ENCODE results near the gene OAT. TPM values are rescaled to one million over a fixed set of nuclear protein-coding genes. Genes with fewer than 3 reads are reported as not detected.

OAT gene
- total RNA-seq, 1 donor from 2014 or later, result 119 TPM

- Histone ChIP-seq H3K27me3 (ENCODE audit: insufficient read depth, low read length) (peaks cover 10% of the 10 kb centered on the region), H3K9ac (ENCODE audit: low read length) (no peak overlapping the region), H3K4me2 (ENCODE audit: low read length) (no peak overlapping the region), H3K27ac (ENCODE audit: low read depth, low read length) (no peak overlapping the region), H4K20me1 (ENCODE audit: insufficient read depth, low read length) (no peaks in the 10 kb centered on the region), H3K4me3 (ENCODE audit: insufficient read depth, low read depth, low read length) (no peak overlapping the region), H2AFZ (ENCODE audit: low read depth, low read length) (no peak overlapping the region), H3K4me1 (ENCODE audit: insufficient read depth, low read length) (no peaks in the 10 kb centered on the region), H3K9me3 (ENCODE audit: insufficient read depth, low read depth, low read length) (peaks cover 2% of the 10 kb centered on the region), H3K36me3 (ENCODE audit: insufficient read depth, low read length) (no peaks in the 10 kb centered on the region), H3K79me2 (ENCODE audit: insufficient read depth, low read length) (no peaks in the 10 kb centered on the region)
- Mint-ChIP-seq H3K9me3 (ENCODE audit: unreplicated experiment) (peaks cover 6% of the 10 kb centered on the region), H3K27ac (ENCODE audit: unreplicated experiment) (no peak overlapping the region), H3K36me3 (ENCODE audit: low read depth, unreplicated experiment) (no peaks in the 10 kb centered on the region), H3K27me3 (ENCODE audit: low read depth, unreplicated experiment) (peaks cover 69% of the 10 kb centered on the region), H3K4me3 (ENCODE audit: unreplicated experiment) (no peak overlapping the region), H3K4me1 (ENCODE audit: low read depth, unreplicated experiment) (no peaks in the 10 kb centered on the region)
- FAIRE-seq (no peak), DNase-seq (ENCODE audit: low read depth) (no peak)
- TF ChIP-seq CTCF (IDR thresholded peaks at IDR 0.05; ENCODE audit: insufficient read depth, low read depth, low read length) (no peak), EZH2 (IDR thresholded peaks at IDR 0.05; ENCODE audit: insufficient read depth, low read length) (no peak)
Measured at GRCh38 chr10:124369066-124369465, 49.7 kb downstream of the OAT start.

GRCh38 chr10:124367936-124368335 is 50.8 kb downstream of the OAT start:
- DNase-seq (ENCODE audit: low read depth), result no peak
- H3K36me3 ChIP-seq (ENCODE audit: insufficient read depth, low read length), result no peaks in the 10 kb centered on the region
- peaks cover 10% of the 10 kb centered on the region for H3K27me3 ChIP-seq (ENCODE audit: insufficient read depth, low read length)
- Mint-ChIP-seq H3K27ac (ENCODE audit: unreplicated experiment) (no peak overlapping the region), H3K4me3 (ENCODE audit: unreplicated experiment) (no peak overlapping the region), H3K4me1 (ENCODE audit: low read depth, unreplicated experiment) (no peaks in the 10 kb centered on the region), H3K36me3 (ENCODE audit: low read depth, unreplicated experiment) (no peaks in the 10 kb centered on the region), H3K27me3 (ENCODE audit: low read depth, unreplicated experiment) (peaks cover 61% of the 10 kb centered on the region), H3K9me3 (ENCODE audit: unreplicated experiment) (peaks cover 6% of the 10 kb centered on the region)
- no peaks in the 10 kb centered on the region for H3K4me1 ChIP-seq (ENCODE audit: insufficient read depth, low read length)
- peaks cover 2% of the 10 kb centered on the region for H3K9me3 ChIP-seq (ENCODE audit: insufficient read depth, low read depth, low read length)
- no peak overlapping the region for H3K27ac ChIP-seq (ENCODE audit: low read depth, low read length)
- H3K9ac ChIP-seq (ENCODE audit: low read length), result no peak overlapping the region
- H3K4me2 ChIP-seq (ENCODE audit: low read length), result no peak overlapping the region
- FAIRE-seq, result no peak
- no peaks in the 10 kb centered on the region for H4K20me1 ChIP-seq (ENCODE audit: insufficient read depth, low read length)
- no peak overlapping the region for H3K4me3 ChIP-seq (ENCODE audit: insufficient read depth, low read depth, low read length)
- TF ChIP-seq CTCF (IDR thresholded peaks at IDR 0.05; ENCODE audit: insufficient read depth, low read depth, low read length) (no peak), EZH2 (IDR thresholded peaks at IDR 0.05; ENCODE audit: insufficient read depth, low read length) (no peak)
- no peaks in the 10 kb centered on the region for H3K79me2 ChIP-seq (ENCODE audit: insufficient read depth, low read length)
- H2AFZ ChIP-seq (ENCODE audit: low read depth, low read length), result no peak overlapping the region

GRCh38 chr10:124367414-124367813 is 51.3 kb downstream of the OAT start:
- no peaks in the 10 kb centered on the region for H3K79me2 ChIP-seq (ENCODE audit: insufficient read depth, low read length)
- peaks cover 13% of the 10 kb centered on the region for H3K27me3 ChIP-seq (ENCODE audit: insufficient read depth, low read length)
- no peaks in the 10 kb centered on the region for H3K36me3 Mint-ChIP-seq (ENCODE audit: low read depth, unreplicated experiment)
- no peaks in the 10 kb centered on the region for H3K4me1 ChIP-seq (ENCODE audit: insufficient read depth, low read length)
- no peak overlapping the region for H3K27ac Mint-ChIP-seq (ENCODE audit: unreplicated experiment)
- H4K20me1 ChIP-seq (ENCODE audit: insufficient read depth, low read length), result no peaks in the 10 kb centered on the region
- H3K9me3 Mint-ChIP-seq (ENCODE audit: unreplicated experiment), result peaks cover 6% of the 10 kb centered on the region
- no peak overlapping the region for H3K9ac ChIP-seq (ENCODE audit: low read length)
- DNase-seq (ENCODE audit: low read depth) (no peak), FAIRE-seq (no peak)
- H3K4me2 ChIP-seq (ENCODE audit: low read length), result no peak overlapping the region
- H3K4me1 Mint-ChIP-seq (ENCODE audit: low read depth, unreplicated experiment), result no peaks in the 10 kb centered on the region
- H2AFZ ChIP-seq (ENCODE audit: low read depth, low read length), result no peak overlapping the region
- no peaks in the 10 kb centered on the region for H3K36me3 ChIP-seq (ENCODE audit: insufficient read depth, low read length)
- no peak overlapping the region for H3K4me3 Mint-ChIP-seq (ENCODE audit: unreplicated experiment)
- peaks cover 64% of the 10 kb centered on the region for H3K27me3 Mint-ChIP-seq (ENCODE audit: low read depth, unreplicated experiment)
- H3K27ac ChIP-seq (ENCODE audit: low read depth, low read length), result no peak overlapping the region
- no peak for TF ChIP-seq EZH2 (IDR thresholded peaks at IDR 0.05; ENCODE audit: insufficient read depth, low read length)
- no peak for TF ChIP-seq CTCF (IDR thresholded peaks at IDR 0.05; ENCODE audit: insufficient read depth, low read depth, low read length)
- H3K4me3 ChIP-seq (ENCODE audit: insufficient read depth, low read depth, low read length), result no peak overlapping the region
- peaks cover 2% of the 10 kb centered on the region for H3K9me3 ChIP-seq (ENCODE audit: insufficient read depth, low read depth, low read length)
